Vagina (tissue), 2 donors: ENCODE data around the gene GALNT6. TPM values are rescaled to one million over a fixed set of nuclear protein-coding genes. Genes with fewer than 3 reads are reported as not detected.

ENCODE experiments used
- DNase-seq, 2 donors: peaks; one replicate each; pipeline ENCODE4 v3.0.0-alpha.2; 2017; ENCODE audit errors: extremely low spot score in 2 of 2
- H3K27ac ChIP-seq: fragments of 200-600 bp; sonication (generic); one replicate; pipeline ENCODE4 v1.5.1; 2019
- H3K27me3 ChIP-seq: fragments of 200-600 bp; sonication (generic); one replicate; pipeline ENCODE4 v1.5.1; 2019
- H3K36me3 ChIP-seq, 2 donors: fragments of 200-600 bp; sonication (generic); one replicate each; pipeline ENCODE4 v1.5.1; 2017 to 2019
- H3K4me1 ChIP-seq: fragments of 200-600 bp; sonication (generic); one replicate; pipeline ENCODE4 v1.5.1; 2019
- H3K4me3 ChIP-seq, 2 donors: fragments of 200-600 bp; sonication (generic); 1 replicate in 1 of 2; 2 replicates in 1 of 2; pipeline ENCODE4 v1.5.1; 2016 to 2019
- H3K9me3 ChIP-seq: fragments of 200-600 bp; sonication (generic); one replicate; pipeline ENCODE4 v1.5.1; 2019
- CTCF ChIP-seq, 3 experiments: fragments of 450-650 bp in 2 of 3; fragments of 200-600 bp in 1 of 3; sonication (generic) in 1 of 3; IDR thresholded peaks; one replicate each; pipeline ENCODE4 v1.5.1; 2017 to 2019; ENCODE audit warnings: antibody characterized with exemption in 3 of 3, mild to moderate bottlenecking in 2 of 3, moderate library complexity in 2 of 3
- POLR2A ChIP-seq, 2 donors: fragments of 450-650 bp; IDR thresholded peaks; one replicate each; pipeline ENCODE4 v1.6.1; 2017; ENCODE audit warnings: antibody characterized with exemption in 2 of 2, mild to moderate bottlenecking in 2 of 2, moderate library complexity in 2 of 2
- POLR2AphosphoS5 ChIP-seq, 2 donors: sonication (generic); formaldehyde crosslinking; IDR thresholded peaks; one replicate each; pipeline ENCODE4 v1.9.0; 2017; ENCODE audit warnings: antibody characterized with exemption in 2 of 2, mild to moderate bottlenecking in 2 of 2, low read depth in 1 of 2; ENCODE audit not compliant: insufficient read depth in 1 of 2
- intact Hi-C: fragments of 100-400 bp; cut with DNase I; formaldehyde crosslinking; loops from one replicate; pipeline ENCODE4 v1.15.1; 2023
- total RNA-seq: library from RNA; depleted of rRNA; stranded (reverse); fragments of >200 nt; gene quantifications from one replicate; pipeline ENCODE4 v1.2.3, GENCODE V29; 2016

The GALNT6 gene
- total RNA-seq, 1 donor from 2014 or later = 12.5 TPM

GRCh38 chr12:51371295-51371953 lies 19.8 kb downstream of the GALNT6 start:
- Histone ChIP-seq H3K27ac (peak overlapping the region; percentile 20), H3K4me1 (peaks cover 11% of the 10 kb centered on the region), H3K27me3 (no peaks in the 10 kb centered on the region), H3K9me3 (no peaks in the 10 kb centered on the region), H3K4me3 (no peak overlapping the region), H3K36me3 (no peaks in the 10 kb centered on the region)
- intact Hi-C loops = no loop called here
- TF ChIP-seq POLR2A (IDR thresholded peaks at IDR 0.05) (no peak), POLR2AphosphoS5 (IDR thresholded peaks at IDR 0.05; ENCODE audit: insufficient read depth in 1 of 2, low read depth in 1 of 2) (peak in 1 of 2 donors; percentile 77), CTCF (IDR thresholded peaks at IDR 0.05) (no peak)
- no peak for DNase-seq

GRCh38 chr12:51370667-51371066 lies 20.5 kb downstream of the GALNT6 start:
- Histone ChIP-seq H3K4me3 (no peak overlapping the region), H3K27ac (no peak overlapping the region)
- no peak for TF ChIP-seq POLR2AphosphoS5 (IDR thresholded peaks at IDR 0.05; ENCODE audit: insufficient read depth in 1 of 2, low read depth in 1 of 2)
- no peak for TF ChIP-seq POLR2A (IDR thresholded peaks at IDR 0.05)
- TF ChIP-seq CTCF (IDR thresholded peaks at IDR 0.05) = no peak

GRCh38 chr12:51369581-51369980 lies 21.6 kb downstream of the GALNT6 start:
- H3K36me3 ChIP-seq = no peaks in the 10 kb centered on the region
- TF ChIP-seq CTCF (IDR thresholded peaks at IDR 0.05) (no peak), POLR2AphosphoS5 (IDR thresholded peaks at IDR 0.05; ENCODE audit: insufficient read depth in 1 of 2, low read depth in 1 of 2) (no peak), POLR2A (IDR thresholded peaks at IDR 0.05) (no peak)

More at GRCh38 chr12:51370667-51371066, 20.5 kb downstream of the GALNT6 start:
- Histone ChIP-seq H3K4me1 (peaks cover 11% of the 10 kb centered on the region), H3K27me3 (no peaks in the 10 kb centered on the region), H3K9me3 (no peaks in the 10 kb centered on the region), H3K36me3 (no peaks in the 10 kb centered on the region)
- DNase-seq = no peak
- intact Hi-C loops = no loop called here

GRCh38 chr12:51368640-51369517 lies 22.3 kb downstream of the GALNT6 start:
- Histone ChIP-seq H3K4me3 (no peak overlapping the region), H3K36me3 (no peaks in the 10 kb centered on the region), H3K9me3 (no peaks in the 10 kb centered on the region), H3K27me3 (no peaks in the 10 kb centered on the region), H3K27ac (no peak overlapping the region), H3K4me1 (peaks cover 11% of the 10 kb centered on the region)
- DNase-seq = no peak
- TF ChIP-seq CTCF (IDR thresholded peaks at IDR 0.05) (no peak), POLR2AphosphoS5 (IDR thresholded peaks at IDR 0.05; ENCODE audit: insufficient read depth in 1 of 2, low read depth in 1 of 2) (peak in 1 of 2 donors; percentile 53)
- intact Hi-C loops = no loop called here

More at GRCh38 chr12:51369581-51369980, 21.6 kb downstream of the GALNT6 start:
- Histone ChIP-seq H3K4me1 (peaks cover 11% of the 10 kb centered on the region), H3K4me3 (no peak overlapping the region), H3K27ac (no peak overlapping the region), H3K9me3 (no peaks in the 10 kb centered on the region), H3K27me3 (no peaks in the 10 kb centered on the region)
- intact Hi-C loops = no loop called here
- no peak for DNase-seq
